CD4-positive, alpha-beta memory T cell (primary cell): ENCODE results near the gene LDLRAD4. TPM values are rescaled to one million over a fixed set of nuclear protein-coding genes. Genes with fewer than 3 reads are reported as not detected.

Experiments
- CTCF ChIA-PET: fragments of 350-600 bp; sonication (Branson Sonifier 250); formaldehyde crosslinking; loops from one replicate; lab custom pipeline; 2021; ENCODE audit warnings: inconsistent platforms; ENCODE audit not compliant: partially characterized antibody; lab: Charles Lee
- POLR2A ChIA-PET: fragments of 350-600 bp; sonication (Branson Sonifier 250); formaldehyde crosslinking; loops from one replicate; lab custom pipeline; 2021; ENCODE audit not compliant: partially characterized antibody; lab: Charles Lee
- DNase-seq, 5 donors: peaks; one replicate each; pipeline versions ENCODE4 v3.0.0 to v3.0.0-alpha.2; 2020 to 2022; ENCODE audit warnings: mixed read lengths in 1 of 5
- H3K27ac ChIP-seq: one replicate; pipeline ENCODE4 v1.7.0; 2013; ENCODE audit warnings: low read depth, low read length
- H3K27me3 ChIP-seq: 2 replicates; pipeline ENCODE4 v1.7.0; 2013; ENCODE audit warnings: mild to moderate bottlenecking, low read length, moderate library complexity; ENCODE audit not compliant: insufficient read depth
- H3K36me3 ChIP-seq: 2 replicates; pipeline ENCODE4 v1.7.0; 2013; ENCODE audit warnings: mild to moderate bottlenecking, low read length, moderate library complexity; ENCODE audit not compliant: insufficient read depth
- H3K4me1 ChIP-seq: 2 replicates; pipeline ENCODE4 v1.7.0; 2013; ENCODE audit warnings: mild to moderate bottlenecking, low read length, moderate library complexity; ENCODE audit not compliant: insufficient read depth
- H3K4me3 ChIP-seq, 2 donors: one replicate each; pipeline ENCODE4 v1.7.0; 2013; ENCODE audit warnings: low read length in 2 of 2, mild to moderate bottlenecking in 1 of 2
- H3K9me3 ChIP-seq, 2 donors: one replicate each; pipeline ENCODE4 v1.7.0; 2013; ENCODE audit warnings: low read length in 2 of 2, control low read depth in 1 of 2; ENCODE audit not compliant: control insufficient read depth in 1 of 2
- H3K27ac Mint-ChIP-seq, 7 donors: one replicate each; pipeline ENCODE4 v1.8.0; 2020 to 2021; ENCODE audit warnings: mixed read lengths in 7 of 7, mild to moderate bottlenecking in 6 of 7, inconsistent platforms in 3 of 7, moderate library complexity in 3 of 7
- H3K27me3 Mint-ChIP-seq, 2 donors: one replicate each; pipeline ENCODE4 v1.8.0; 2020 to 2021; ENCODE audit warnings: mixed read lengths in 2 of 2
- H3K36me3 Mint-ChIP-seq, 2 donors: one replicate each; pipeline ENCODE4 v1.8.0; 2020 to 2021; ENCODE audit warnings: mixed read lengths in 2 of 2, inconsistent platforms in 1 of 2, mild to moderate bottlenecking in 1 of 2
- H3K4me1 Mint-ChIP-seq, 4 donors: one replicate each; pipeline ENCODE4 v1.8.0; 2020 to 2021; ENCODE audit warnings: mixed read lengths in 4 of 4, mild to moderate bottlenecking in 1 of 4
- H3K4me3 Mint-ChIP-seq, 8 donors: one replicate each; pipeline ENCODE4 v1.8.0; 2020 to 2021; ENCODE audit warnings: mixed read lengths in 8 of 8, mild to moderate bottlenecking in 7 of 8, moderate library complexity in 6 of 8, inconsistent platforms in 3 of 8
- H3K9me3 Mint-ChIP-seq, 8 donors: one replicate each; pipeline ENCODE4 v1.8.0; 2020 to 2021; ENCODE audit warnings: mixed read lengths in 8 of 8, mild to moderate bottlenecking in 5 of 8, inconsistent platforms in 3 of 8, moderate library complexity in 1 of 8
- intact Hi-C: fragments of 100-400 bp; cut with micrococcal nuclease; formaldehyde crosslinking; loops from one replicate; pipeline ENCODE4 v1.15.1; 2023
- polyA plus RNA-seq, 2 donors: library from polyadenylated mRNA; unstranded; fragments of 300-500 nt; fragmentation: Illumina TruSeq; gene quantifications; one replicate each; pipeline ENCODE4 v1.2.3, GENCODE V29; 2021
- total RNA-seq, 2 experiments: library from RNA; stranded (reverse); gene quantifications; one replicate each; pipeline ENCODE4 v1.2.3, GENCODE V29; 2021

LDLRAD4 gene
- total and polyA plus RNA-seq, 4 experiments from 2014 or later: 17.4 to 63.0 (median 36.6) TPM

- no peaks in the 10 kb centered on the region for H3K27me3 Mint-ChIP-seq
- no peak for DNase-seq
These were observed 393.1 kb downstream of the LDLRAD4 start for GRCh38 chr18:13611601-13612195.

GRCh38 chr18:13612196-13612997, 393.8 kb downstream of the LDLRAD4 start:
- POLR2A ChIA-PET: interaction anchor here (0.6 to 3.8 kb wide), 15 partner anchors 12 to 1667 kb away, joined by 3 to 21 read pairs (median 3); partner anchors contain the start of genes FAM210A, LDLRAD4, PTPN2 and RNMT
- H3K9me3 ChIP-seq: no peaks in the 10 kb centered on the region

More at GRCh38 chr18:13611601-13612195, 393.1 kb downstream of the LDLRAD4 start:
- H3K4me3 Mint-ChIP-seq: peak overlapping the region; percentile 78 to 96 (median 88)
- Histone ChIP-seq H3K4me3 (peak overlapping the region; percentile 34 to 51), H3K9me3 (no peaks in the 10 kb centered on the region), H3K27me3 (no peaks in the 10 kb centered on the region), H3K4me1 (peaks cover 81% of the 10 kb centered on the region), H3K36me3 (no peaks in the 10 kb centered on the region), H3K27ac (peak overlapping the region; percentile 11)
- peak overlapping the region; percentile 83 to 96 (median 91) for H3K27ac Mint-ChIP-seq
- ChIA-PET POLR2A (interaction anchor here (0.6 to 3.8 kb wide), 11 partner anchors 13 to 1666 kb away, joined by 3 to 21 read pairs (median 3); partner anchors contain the start of genes FAM210A, LDLRAD4, PTPN2 and RNMT), CTCF (interaction anchor here (0.8 to 1.9 kb wide), 8 partner anchors 18 to 395 kb away, joined by 3 to 11 read pairs (median 3); no protein-coding TSS in a partner anchor)
- H3K36me3 Mint-ChIP-seq: peaks cover 0 to 2% of the 10 kb centered on the region in 2 donors
- H3K9me3 Mint-ChIP-seq: no peaks in the 10 kb centered on the region
- H3K4me1 Mint-ChIP-seq: peaks cover 68 to 85% (median 76%) of the 10 kb centered on the region in 4 donors
- intact Hi-C loops: loop anchor here (1.0 to 5.0 kb wide), 4 partner anchors 54 to 474 kb away; no protein-coding TSS in a partner anchor

GRCh38 chr18:13613099-13613498, 394.5 kb downstream of the LDLRAD4 start:
- Mint-ChIP-seq H3K27me3 (no peaks in the 10 kb centered on the region), H3K4me1 (peaks cover 69 to 86% (median 78%) of the 10 kb centered on the region in 4 donors), H3K9me3 (no peaks in the 10 kb centered on the region), H3K4me3 (peak overlapping the region; percentile 78 to 96 (median 88)), H3K27ac (peak overlapping the region; percentile 62 to 96 (median 91)), H3K36me3 (peaks cover 0 to 2% of the 10 kb centered on the region in 2 donors)
- Histone ChIP-seq H3K9me3 (no peaks in the 10 kb centered on the region), H3K27me3 (no peaks in the 10 kb centered on the region), H3K27ac (peak overlapping the region; percentile 11), H3K4me1 (peaks cover 85% of the 10 kb centered on the region), H3K36me3 (no peaks in the 10 kb centered on the region), H3K4me3 (peak overlapping the region in 1 of 2 donors; percentile 51)
- ChIA-PET POLR2A (interaction anchor here (0.8 to 3.8 kb wide), 5 partner anchors 13 to 237 kb away, joined by 3 to 21 read pairs (median 6); partner anchors contain the start of genes FAM210A and RNMT), CTCF (interaction anchor here (1.0 to 2.4 kb wide), 6 partner anchors 17 to 397 kb away, joined by 3 to 16 read pairs (median 4); no protein-coding TSS in a partner anchor)
- intact Hi-C loops: loop anchor here (5.0 kb wide), 3 partner anchors 56 to 476 kb away; no protein-coding TSS in a partner anchor
- DNase-seq: no peak

More at GRCh38 chr18:13612196-13612997, 393.8 kb downstream of the LDLRAD4 start:
- peak overlapping the region; percentile 11 for H3K27ac ChIP-seq
- peaks cover 0 to 2% of the 10 kb centered on the region in 2 donors for H3K36me3 Mint-ChIP-seq
- CTCF ChIA-PET: interaction anchor here (0.8 to 1.9 kb wide), 8 partner anchors 17 to 396 kb away, joined by 3 to 11 read pairs (median 3); no protein-coding TSS in a partner anchor
- DNase-seq: peak; percentile 64 to 91 (median 67)
- no peaks in the 10 kb centered on the region for H3K27me3 Mint-ChIP-seq
- H3K4me1 ChIP-seq: peaks cover 87% of the 10 kb centered on the region
- no peaks in the 10 kb centered on the region for H3K27me3 ChIP-seq
- H3K4me1 Mint-ChIP-seq: peaks cover 70 to 91% (median 80%) of the 10 kb centered on the region in 4 donors
- peak overlapping the region; percentile 34 to 51 for H3K4me3 ChIP-seq
- intact Hi-C loops: loop anchor here (1.0 to 5.0 kb wide), 4 partner anchors 55 to 475 kb away; no protein-coding TSS in a partner anchor
- peak overlapping the region; percentile 78 to 96 (median 88) for H3K4me3 Mint-ChIP-seq
- no peaks in the 10 kb centered on the region for H3K36me3 ChIP-seq
- H3K27ac Mint-ChIP-seq: peak overlapping the region; percentile 83 to 96 (median 91)
- no peaks in the 10 kb centered on the region for H3K9me3 Mint-ChIP-seq

GRCh38 chr18:13613591-13614501, 395.3 kb downstream of the LDLRAD4 start:
- H3K4me1 Mint-ChIP-seq: peaks cover 61 to 80% (median 73%) of the 10 kb centered on the region in 4 donors

GRCh38 chr18:13614641-13615288, 396.2 kb downstream of the LDLRAD4 start:
- peaks cover 69% of the 10 kb centered on the region for H3K4me1 ChIP-seq
- intact Hi-C loops: loop anchor here (5.0 kb wide), 3 partner anchors 57 to 477 kb away; no protein-coding TSS in a partner anchor
- Mint-ChIP-seq H3K27me3 (no peaks in the 10 kb centered on the region), H3K4me1 (peaks cover 56 to 70% (median 66%) of the 10 kb centered on the region in 4 donors), H3K36me3 (peaks cover 0 to 2% of the 10 kb centered on the region in 2 donors), H3K9me3 (no peaks in the 10 kb centered on the region), H3K27ac (peak overlapping the region; percentile 84 to 94 (median 91)), H3K4me3 (peak overlapping the region; percentile 60 to 93 (median 86))
- POLR2A ChIA-PET: interaction anchor here (0.8 to 3.8 kb wide), 4 partner anchors 53 to 398 kb away, joined by 3 to 21 read pairs (median 8); partner anchors contain the start of genes FAM210A and RNMT
- peak overlapping the region in 1 of 2 donors; percentile 35 for H3K4me3 ChIP-seq
- no peaks in the 10 kb centered on the region for H3K36me3 ChIP-seq
- no peak overlapping the region for H3K27ac ChIP-seq
- H3K27me3 ChIP-seq: no peaks in the 10 kb centered on the region
- CTCF ChIA-PET: interaction anchor here (0.7 to 2.4 kb wide), 5 partner anchors 7 to 398 kb away, joined by 3 to 16 read pairs (median 4); no protein-coding TSS in a partner anchor
- H3K9me3 ChIP-seq: no peaks in the 10 kb centered on the region
- DNase-seq: peak in 2 of 5 donors; percentile 40 to 62

More at GRCh38 chr18:13613591-13614501, 395.3 kb downstream of the LDLRAD4 start:
- Histone ChIP-seq H3K4me1 (peaks cover 78% of the 10 kb centered on the region), H3K36me3 (no peaks in the 10 kb centered on the region), H3K27ac (no peak overlapping the region), H3K27me3 (no peaks in the 10 kb centered on the region), H3K9me3 (no peaks in the 10 kb centered on the region), H3K4me3 (peak overlapping the region in 1 of 2 donors; percentile 13)
- Mint-ChIP-seq H3K36me3 (peaks cover 0 to 2% of the 10 kb centered on the region in 2 donors), H3K9me3 (no peaks in the 10 kb centered on the region), H3K27me3 (no peaks in the 10 kb centered on the region), H3K27ac (peak overlapping the region; percentile 57 to 96 (median 91)), H3K4me3 (peak overlapping the region; percentile 43 to 96 (median 88))
- intact Hi-C loops: loop anchor here (5.0 kb wide), 3 partner anchors 57 to 477 kb away; no protein-coding TSS in a partner anchor
- POLR2A ChIA-PET: interaction anchor here (1.0 to 3.8 kb wide), 4 partner anchors 52 to 237 kb away, joined by 3 to 21 read pairs (median 10); partner anchors contain the start of genes FAM210A and RNMT
- no peak for DNase-seq
- CTCF ChIA-PET: interaction anchor here (0.7 to 2.4 kb wide), 6 partner anchors 8 to 397 kb away, joined by 3 to 16 read pairs (median 4); no protein-coding TSS in a partner anchor
